Stimulated activated CD8-positive, alpha-beta memory T cell treated with anti-CD3 and anti-CD28 coated beads, Interleukin-4, amount 100 ng/mL, for 24 hours (primary cell): ENCODE data around the gene SYS1.

Experiments used
- DNase-seq: peaks from one replicate; pipeline ENCODE4 v3.0.0-alpha.2; 2020; ENCODE audit warnings: low read depth

Gene SYS1

DNA sequence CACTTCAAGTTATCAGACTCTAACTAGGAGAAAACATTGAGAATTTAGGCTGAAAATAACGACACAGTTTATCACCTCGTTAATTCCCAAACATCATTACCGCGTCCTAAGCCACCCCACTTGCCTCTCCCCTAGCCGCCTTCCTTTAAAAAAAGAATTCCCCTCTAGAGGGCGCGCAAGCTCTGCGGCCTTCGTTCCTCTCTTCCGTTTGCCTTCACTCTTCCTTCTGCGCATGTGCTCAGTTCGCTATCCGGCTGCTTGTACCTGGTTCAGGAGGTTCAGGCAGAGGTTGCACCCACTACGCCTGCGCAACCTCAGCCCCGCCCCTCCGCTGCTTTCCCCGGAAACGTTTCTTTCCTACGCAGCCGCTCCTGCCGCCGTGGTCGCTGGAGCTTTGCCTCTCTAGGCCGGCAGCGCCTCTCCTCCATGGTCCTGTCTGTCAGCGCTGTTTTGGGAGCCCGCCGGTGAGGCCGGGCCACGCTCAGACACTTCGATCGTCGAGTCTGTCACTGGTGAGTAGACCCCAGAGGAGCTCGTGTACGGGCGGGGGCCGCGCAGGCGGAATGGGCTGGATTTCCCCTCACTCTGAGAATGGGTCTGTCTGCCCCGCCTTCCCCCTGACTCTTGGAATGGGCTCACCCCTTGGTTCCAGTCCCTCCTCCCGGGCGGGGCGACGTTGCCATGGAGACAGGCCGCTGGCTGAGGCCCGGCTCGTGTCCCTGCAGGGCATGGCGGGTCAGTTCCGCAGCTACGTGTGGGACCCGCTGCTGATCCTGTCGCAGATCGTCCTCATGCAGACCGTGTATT lies at the start of gene SYS1:
SYS1 (plus strand) TSS at position 353 of the 807 bp plus-strand sequence; CDS start at position 729, 376 bp downstream.
- DNase-seq: peak; percentile 97

DNA sequence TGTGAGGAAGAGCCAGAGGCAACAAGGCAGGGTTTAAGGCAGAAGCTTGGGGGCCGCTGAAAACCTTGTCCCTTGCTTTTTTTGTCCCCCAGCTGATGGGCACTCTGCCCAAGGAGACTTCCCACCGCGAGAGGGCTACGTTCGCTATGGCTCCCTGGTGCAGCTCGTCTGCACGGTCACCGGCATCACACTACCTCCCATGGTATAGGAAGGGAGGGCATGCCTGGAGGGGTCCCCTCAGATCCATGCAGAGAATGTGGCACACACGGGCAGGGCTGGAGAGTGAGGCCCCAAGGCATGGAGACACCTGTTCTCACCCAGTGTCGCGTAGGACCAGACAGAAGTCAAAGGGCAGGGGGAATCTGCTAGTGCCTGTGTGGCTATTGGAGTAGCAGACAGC lies 49.0 kb upstream of the SYS1 start:
- DNase-seq: no peak

DNA sequence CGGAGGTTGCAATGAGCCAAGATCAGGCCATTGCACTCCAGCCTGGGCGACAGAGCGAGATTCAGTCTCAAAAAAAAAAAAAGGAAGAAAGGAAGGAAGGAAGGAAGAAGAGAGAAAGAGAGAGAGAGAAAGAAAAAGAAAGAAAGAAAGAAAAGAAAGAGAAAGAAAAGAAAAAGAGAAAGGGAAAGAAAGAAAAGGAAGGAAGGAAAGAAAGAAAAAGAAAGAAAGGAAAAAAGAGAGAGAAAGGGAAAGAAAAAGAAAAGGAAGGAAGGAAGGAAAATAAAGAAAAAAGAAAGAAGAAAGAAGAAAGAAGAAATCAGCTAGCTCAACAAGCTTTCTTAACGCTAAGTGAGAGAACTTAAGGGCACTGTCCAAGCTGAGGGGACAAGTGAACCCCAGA lies 47.3 kb upstream of the SYS1 start:
- DNase-seq: no peak

DNA sequence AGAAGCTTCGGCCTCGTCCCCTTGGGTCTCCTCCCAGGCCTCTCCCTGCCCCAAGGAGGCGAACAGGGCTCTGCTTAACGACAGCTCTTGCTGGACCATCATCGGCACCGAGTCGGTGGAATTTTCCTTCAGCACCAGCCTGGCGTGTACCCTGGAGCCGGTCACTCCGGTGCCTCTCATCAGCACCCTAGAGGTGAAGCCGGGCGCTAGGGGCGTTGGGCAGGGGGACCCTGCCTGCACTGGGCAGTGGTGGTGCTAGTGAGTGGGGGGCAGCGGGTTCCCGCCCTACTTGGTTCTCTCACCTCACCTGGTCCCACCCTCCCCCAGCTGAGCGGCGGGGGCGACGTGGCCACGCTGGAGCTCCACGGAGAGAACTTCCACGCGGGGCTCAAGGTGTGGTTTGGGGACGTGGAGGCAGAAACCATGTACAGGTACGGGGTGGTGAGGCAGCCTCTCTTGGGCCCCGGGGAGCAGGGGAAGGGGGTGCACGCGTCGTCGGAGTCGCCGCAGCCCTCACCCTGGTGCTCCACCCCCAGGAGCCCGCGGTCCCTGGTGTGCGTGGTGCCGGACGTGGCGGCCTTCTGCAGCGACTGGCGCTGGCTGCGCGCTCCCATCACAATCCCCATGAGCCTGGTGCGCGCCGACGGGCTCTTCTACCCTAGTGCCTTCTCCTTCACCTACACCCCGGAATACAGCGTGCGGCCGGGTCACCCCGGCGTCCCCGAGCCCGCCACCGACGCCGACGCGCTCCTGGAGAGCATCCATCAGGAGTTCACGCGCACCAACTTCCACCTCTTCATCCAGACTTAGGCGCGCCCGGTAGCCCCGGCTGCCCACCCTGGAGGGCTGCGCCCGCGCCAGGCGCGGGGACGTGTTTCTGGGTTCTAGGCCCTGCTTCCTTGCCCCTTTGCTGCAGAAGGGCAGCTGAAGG lies 46.5 kb upstream of the SYS1 start:
- DNase-seq: no peak

DNA sequence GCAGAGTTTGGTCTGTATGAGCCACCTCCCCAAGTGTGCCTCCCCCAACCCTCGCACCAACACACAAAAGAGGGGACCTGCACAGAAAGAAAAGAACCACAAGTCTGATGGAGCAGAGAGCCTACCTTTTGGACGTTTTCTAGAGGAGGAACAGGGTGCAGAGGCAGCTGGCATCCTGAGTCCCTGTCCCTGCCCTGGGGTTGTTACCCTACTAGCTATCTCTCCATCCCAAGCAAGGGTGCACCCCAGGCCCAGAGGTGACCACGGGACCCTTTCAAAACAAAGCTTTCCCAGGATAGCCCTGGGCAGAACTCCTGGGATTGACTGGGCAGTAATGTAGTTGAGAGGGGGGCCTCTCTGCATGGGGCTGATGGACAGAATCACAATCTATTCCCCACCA lies 45.1 kb upstream of the SYS1 start:
- no peak for DNase-seq

DNA sequence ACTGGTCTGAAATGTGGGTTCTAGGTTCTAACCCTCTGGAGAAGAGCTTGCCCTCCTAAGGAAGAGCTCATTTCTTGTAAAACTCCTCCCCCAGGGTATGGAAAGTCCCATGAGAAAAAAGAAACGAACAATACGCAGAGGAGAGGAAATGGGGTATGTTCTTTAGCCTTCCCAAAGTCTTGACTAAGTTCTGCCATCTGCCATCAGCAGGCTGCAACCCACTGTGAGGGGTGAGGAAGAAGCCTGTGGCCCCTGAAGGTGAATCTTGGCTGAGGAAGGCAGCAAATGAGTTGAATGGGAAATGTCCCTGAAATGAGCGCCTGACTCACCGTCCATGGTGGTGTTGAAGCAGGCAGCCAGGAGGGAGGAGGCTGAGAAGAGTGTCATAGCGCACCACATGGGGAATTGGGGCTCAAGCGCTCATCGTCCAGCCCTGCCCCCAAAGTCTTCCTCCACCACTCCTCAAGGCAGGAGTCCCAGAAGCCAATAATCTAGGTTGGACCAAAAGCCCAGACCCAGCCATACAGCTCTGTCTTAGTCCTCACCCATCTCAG lies 44.5 kb upstream of the SYS1 start:
- DNase-seq: no peak

DNA sequence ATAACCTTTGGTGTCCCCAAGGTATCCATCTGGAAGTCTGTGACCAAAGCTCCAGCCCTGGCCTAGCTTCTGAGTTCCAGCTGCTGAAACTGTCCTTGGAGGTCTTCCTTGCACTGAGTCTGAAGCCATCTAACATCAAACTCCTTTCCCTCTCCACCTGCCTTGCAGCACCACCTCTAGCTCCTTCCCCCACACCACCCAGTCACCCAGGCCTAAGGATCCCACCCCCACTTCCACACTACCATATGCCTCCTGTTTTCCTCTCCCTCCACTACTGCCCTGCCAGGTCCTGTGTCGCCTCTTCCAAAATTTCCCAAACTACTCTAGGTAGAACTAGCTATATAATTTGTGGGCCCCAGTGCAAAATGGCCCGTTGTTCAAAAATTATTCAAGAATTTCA lies 44.0 kb upstream of the SYS1 start:
- no peak for DNase-seq

DNA sequence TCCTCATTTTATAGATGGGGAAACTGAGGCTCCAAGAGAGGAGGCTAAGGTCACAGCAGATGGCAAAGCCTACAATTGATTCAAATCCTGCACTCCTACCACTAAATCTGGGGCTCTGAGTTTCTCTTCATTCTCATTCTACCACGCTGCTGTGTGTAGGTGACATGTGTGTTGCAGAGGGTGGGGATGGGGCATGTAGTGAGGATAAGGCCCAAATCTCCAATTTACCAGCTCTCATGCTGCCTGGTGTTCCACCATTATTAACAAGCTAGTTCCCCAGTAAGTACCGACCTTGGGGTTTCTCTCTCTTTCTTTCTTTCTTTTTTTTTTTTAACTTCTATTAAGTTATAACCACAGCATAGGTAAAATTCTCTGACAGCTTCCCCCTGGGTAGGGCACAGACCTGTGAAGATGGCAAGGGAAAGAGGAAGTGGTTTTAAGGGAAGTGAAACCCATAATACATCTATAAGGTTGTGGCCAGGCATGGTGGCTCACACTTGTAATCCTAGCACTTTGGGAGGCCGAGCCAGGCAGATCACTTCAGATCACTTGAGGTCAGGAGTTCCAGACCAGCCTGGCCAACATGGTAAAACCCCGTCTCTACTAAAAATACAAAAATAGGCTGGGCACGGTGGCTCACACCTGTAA lies 41.9 kb upstream of the SYS1 start:
- DNase-seq: no peak

DNA sequence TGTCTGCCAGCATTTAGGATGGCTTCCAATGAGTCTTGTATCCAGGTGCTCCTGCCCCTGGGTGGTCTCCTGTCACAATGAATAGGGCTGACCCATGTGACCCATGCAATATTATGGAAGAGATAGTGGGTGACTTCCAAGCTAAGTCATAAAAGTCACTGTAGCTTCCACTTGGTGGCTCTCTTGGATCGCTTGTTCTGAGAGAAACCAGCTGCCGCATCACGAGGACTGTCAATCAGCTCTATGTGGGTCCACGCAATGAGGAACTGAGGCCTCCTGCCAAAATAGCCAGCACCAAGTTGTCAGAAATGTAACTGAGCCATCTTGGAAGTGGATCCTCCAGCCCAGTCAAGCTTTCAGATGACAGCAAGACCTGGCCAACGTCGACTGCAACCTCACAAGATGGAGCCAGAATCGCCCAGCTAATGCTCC lies 40.0 kb upstream of the SYS1 start:
- DNase-seq: no peak

DNA sequence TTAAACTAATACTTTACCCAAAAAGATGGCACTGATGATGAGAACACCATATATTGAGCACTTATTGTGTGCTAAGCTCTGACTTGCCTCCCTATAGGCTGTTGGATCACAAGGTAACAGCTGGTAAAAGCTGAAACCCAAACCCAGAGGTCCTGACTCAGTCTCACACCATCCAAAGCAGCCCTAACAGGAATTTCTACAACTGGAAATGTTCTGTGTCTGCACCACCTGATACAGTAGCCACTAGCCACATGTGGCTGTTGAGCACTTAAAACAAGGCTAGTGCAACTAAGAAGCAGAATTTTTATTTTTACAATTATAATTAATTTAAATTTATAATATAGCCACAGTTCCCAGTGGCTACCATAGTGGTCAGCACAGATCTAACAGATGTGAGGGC lies 39.2 kb upstream of the SYS1 start:
- no peak for DNase-seq

DNA sequence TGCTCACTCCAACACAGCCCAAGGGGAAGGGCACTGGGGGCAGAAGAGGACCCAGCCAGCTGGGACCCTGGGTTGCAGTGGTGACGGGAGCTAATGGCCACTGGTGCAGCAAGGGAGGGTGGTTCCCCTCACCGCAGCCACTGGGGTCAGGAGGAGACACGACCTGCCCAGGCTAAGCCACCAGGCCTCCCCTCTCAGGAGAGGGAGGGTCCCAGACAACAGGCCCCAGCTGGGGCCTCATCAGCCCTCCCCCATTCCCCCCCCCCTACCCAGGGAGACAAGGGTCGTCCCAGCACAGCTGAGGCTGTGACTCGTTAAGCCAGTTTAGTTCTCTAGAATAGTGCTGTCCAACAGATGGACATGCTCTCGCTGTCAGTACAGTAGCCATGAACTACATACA lies 37.6 kb upstream of the SYS1 start:
- no peak for DNase-seq

DNA sequence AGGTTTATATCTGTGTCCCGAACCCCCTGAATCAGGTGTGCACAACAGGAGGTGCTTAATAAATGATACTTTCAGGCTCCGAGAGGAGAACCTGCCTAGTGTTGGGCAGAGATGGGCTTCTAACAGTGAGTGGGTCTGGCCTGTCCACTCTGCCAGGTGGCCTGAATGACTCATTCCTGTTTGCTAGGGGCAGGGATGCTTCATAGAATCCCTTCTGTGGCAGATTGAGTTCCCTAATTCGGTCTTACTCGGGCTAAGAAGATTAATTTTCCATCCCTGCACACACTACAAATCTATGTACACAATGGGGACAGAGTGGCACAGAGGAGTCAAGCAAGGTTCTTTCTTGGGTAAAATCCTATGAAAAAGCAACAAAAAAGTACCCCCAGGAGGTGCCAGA lies 34.5 kb upstream of the SYS1 start:
- DNase-seq: no peak

DNA sequence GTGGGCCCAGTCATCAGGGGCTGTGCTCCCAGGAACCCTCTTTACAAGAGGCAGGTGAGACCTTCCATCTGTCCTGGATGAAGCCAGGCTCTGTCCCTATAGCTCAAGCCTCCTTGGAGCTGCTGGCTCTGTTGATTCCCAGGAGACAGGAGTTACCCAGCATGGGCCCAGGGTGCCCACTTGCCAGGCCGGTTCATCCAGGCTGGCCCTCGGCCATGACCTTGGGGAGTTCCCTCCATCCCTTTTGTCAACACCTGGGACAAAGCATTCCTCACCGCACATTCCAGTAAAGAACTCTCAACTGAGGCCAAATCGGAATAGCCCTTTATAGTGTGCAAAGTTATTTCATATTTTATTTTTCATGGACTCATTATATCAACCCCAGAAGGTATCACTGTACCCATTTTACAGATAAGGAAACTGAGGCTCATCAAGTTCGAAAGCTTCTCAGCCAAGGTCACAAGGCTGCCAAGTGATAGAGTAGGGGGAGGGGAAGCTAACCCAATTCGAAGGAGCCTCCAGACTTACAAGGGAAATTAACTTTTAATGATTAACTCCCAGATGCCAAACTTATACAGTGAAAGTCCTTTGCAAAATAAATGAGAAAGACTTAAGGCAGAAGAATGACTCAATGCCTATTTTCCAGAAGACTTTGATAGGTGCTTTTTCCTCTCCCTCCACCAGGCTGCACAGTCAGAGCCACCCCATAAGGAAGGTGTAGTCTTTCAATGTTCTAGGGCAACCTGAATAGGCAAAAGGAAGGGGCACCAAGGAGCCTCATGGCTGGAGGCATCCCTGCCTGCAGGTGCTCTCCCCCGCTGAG lies 33.2 kb upstream of the SYS1 start:
- no peak for DNase-seq

DNA sequence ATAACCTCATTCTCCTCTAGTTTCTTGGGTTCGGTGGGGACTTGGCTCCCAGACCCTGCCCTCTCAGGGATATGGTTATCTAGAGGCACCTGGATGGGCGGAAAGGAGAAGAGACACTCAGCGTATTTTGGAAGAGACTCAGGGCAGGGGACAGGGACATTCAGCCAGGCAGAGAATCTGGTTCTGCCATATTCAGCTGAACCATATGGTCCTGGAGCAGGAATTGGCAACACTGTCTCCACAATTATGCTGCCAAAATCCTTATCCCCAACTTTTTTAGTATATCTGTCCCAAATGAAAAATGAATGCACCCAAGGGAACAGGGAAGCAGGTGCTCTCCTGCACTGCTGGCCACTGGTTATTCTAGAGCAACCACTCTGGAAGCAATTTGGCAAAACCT lies 32.5 kb upstream of the SYS1 start:
- no peak for DNase-seq

DNA sequence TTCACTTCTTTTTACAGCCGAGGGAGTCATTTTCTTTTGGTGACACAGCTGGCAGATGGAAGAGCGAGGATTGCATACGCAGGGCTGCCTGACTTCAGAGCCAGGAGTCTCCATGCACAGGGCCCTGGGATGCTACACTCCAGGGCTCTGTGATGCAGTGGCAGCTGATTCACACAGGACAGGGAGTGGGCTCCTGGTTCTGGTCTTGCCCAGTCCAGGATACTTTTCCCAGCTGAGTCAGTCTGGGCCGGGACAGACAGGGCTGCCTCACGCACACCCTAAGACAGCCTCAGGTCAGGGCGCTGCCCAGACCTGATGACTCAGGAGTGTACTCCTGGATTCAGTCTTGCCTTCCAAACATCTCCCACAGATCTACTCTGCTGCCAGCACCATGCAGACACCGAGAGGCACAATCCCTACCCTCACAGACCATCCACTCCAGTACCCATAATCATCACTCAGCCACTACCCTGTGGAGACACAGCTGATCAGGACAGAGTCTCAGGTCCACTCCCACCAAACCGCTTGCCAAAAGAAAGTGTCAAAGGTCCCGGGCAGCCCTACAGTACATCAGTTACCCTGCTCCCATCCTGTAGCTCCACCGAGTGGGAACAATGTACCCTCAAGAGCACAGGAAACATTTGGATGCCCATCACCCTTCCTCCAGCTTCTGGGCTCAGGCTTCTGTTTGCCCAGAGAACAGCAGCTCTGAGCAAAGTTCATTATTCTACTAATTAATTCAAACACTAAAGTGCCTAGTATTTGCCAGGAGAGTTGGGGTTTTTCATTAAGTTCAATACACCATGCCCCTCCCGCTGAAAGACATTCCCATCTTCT lies 26.2 kb upstream of the SYS1 start:
- no peak for DNase-seq

DNA sequence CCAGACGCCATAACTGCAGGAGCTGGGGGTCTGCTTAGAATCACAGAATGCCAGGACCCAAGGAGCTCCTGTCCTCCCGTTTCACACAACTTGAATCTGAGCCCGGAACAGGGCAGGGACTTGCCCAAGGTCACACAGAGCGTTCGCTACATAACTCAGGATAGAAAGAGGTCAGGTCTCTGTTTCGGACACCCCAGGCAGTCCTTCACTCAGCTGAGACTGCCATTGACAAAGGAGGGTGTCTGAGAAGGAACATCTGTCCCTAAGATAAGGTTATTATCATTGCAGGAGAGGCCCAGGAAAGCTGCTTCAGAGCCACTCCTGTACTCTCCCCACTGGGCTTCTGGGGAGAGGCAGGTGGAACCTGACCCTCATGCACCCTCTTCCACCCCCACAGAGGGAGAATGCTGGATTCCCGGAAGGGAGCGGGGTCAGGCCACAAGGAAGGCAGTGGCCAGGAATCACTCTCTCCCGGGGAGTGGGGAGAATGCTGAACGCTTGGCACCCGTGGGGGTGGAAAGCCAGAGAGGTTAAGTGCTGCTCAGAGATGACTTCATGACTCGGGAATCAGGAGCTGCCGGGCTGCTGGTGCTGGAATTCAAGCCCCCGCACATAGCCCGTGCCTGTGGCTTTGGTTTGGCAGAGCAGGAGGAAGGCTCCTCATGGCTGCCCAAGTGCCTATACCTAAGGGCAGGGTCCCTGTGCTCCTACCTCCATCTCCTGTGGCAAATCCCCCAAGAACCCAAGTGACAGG lies 25.4 kb upstream of the SYS1 start:
- no peak for DNase-seq

DNA sequence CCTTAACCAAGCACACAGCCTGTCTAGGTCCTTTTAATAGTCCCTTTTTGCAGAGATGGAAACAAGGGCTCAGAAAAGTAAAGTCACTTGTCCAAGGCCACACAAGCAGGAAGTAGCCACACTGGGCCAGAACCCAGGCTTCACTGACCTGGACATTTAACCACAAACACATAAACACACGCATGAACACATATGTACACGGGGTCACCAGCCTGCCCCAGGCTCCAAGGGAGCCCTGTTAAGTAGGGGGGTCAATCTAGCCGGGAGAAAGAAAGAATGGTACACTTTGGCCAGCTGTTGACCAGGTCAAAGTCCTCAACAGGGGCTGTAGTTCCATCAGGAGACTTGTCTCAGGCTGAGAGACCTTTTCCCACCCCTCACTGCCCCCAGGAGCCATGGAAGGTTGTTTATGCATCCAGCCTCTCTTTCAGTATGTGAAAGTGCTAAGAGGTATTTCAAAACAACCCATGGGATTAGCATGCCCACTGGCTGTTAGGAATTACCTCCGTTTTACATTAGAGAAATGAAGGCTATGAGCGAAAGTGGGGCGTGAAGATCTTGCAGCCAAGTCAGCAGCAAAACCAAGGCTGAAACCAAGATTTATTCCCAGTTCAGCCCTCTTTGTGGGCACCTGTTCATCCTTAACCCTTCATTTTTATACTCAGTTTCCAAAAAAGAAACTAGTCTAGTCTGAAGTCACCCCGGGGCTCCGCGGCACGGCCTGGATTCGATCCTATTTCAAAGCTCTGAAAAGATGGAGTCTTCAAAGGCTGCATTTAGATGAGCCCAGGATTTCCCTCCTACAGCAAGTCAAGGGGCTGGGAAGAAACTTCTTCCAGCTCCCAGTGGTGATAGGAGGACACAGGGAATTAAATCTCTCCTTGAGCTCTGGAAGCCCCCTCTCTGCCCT lies 24.6 kb upstream of the SYS1 start:
- no peak for DNase-seq

DNA sequence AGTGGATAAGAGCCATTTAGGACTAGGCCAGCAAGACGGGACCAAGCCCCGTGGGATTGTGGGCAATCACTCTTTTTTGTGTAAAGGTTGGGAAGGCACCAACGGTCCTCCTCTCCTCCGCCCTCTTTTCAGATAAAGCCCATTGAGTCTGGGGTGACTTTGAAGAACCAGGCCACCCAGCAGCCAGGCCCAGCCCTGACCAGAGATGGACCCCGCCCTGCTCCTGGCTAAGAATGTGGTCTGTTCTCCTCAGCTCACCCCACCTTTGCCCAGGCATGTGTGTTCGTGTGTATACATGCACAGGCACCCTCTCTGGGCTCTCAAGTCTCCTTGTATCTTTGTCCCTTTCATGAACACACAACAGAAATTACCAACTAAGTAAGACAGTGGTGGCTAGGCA lies 23.9 kb upstream of the SYS1 start:
- no peak for DNase-seq

DNA sequence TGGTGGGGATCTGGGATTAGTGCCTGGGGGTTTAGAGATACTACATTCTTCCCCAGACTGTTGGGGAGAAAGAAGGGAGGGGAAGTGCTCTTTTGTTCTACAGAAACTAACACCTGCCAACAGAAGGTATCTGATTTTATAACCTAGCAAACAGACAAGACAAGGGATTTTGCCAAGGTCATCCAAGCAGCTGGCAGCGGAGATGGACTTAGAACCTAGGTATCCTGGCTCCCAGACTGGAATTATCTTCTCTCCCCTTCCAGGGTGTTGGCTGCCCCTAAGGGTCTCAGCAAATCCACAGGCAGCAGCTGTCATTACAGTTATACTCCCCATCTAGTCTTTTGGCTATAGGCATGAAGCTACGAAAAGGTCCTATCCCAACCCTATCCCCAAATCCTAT lies 23.2 kb upstream of the SYS1 start:
- no peak for DNase-seq
